IPS-18c (cell line): ENCODE measurements around the gene MYO1H.
"Not testable (repeated sequence)": the region's sequence is repeated elsewhere in the genome, so short reads cannot be mapped to it uniquely, and the experiment has no call there.

ENCODE experiments used
- H3K4me3 ChIP-seq: 2 replicates; pipeline ENCODE4 v1.7.0; 2013; ENCODE audit warnings: low read depth, mild to moderate bottlenecking, low read length, moderate library complexity; ENCODE audit not compliant: insufficient read depth
- H3K9me3 ChIP-seq: one replicate; pipeline ENCODE4 v1.6.1; 2013; ENCODE audit warnings: mild to moderate bottlenecking, low read length, moderate library complexity; ENCODE audit not compliant: control insufficient read depth, insufficient read depth

MYO1H gene

GRCh38 chr12:109385339-109386058 is 37.8 kb downstream of the MYO1H start:
- H3K4me3 ChIP-seq = no peak overlapping the region
- H3K9me3 ChIP-seq = peaks cover 3% of the 10 kb centered on the region

GRCh38 chr12:109386059-109386433 is 38.3 kb downstream of the MYO1H start:
- Histone ChIP-seq H3K4me3 (no peak overlapping the region), H3K9me3 (peaks cover 3% of the 10 kb centered on the region)

- H3K9me3 ChIP-seq = peaks cover 3% of the 10 kb centered on the region
- H3K4me3 ChIP-seq = no peak overlapping the region
Measured at GRCh38 chr12:109387425-109388166, 39.9 kb downstream of the MYO1H start.

- Histone ChIP-seq H3K9me3 (peaks cover 3% of the 10 kb centered on the region), H3K4me3 (no peak overlapping the region)
Measured at GRCh38 chr12:109388167-109388563, 40.5 kb downstream of the MYO1H start.

- peaks cover 3% of the 10 kb centered on the region for H3K9me3 ChIP-seq
- H3K4me3 ChIP-seq = no peak overlapping the region
Measured at GRCh38 chr12:109389146-109389545, 41.4 kb downstream of the MYO1H start.

GRCh38 chr12:109393437-109394345 is 46.0 kb downstream of the MYO1H start:
- Histone ChIP-seq H3K9me3 (no peaks in the 10 kb centered on the region), H3K4me3 (no peak overlapping the region)

- Histone ChIP-seq H3K4me3 (no peak overlapping the region), H3K9me3 (no peaks in the 10 kb centered on the region)
Measured at GRCh38 chr12:109394891-109395290, 47.2 kb downstream of the MYO1H start.

GRCh38 chr12:109404841-109405240 is 57.1 kb downstream of the MYO1H start:
- not testable (repeated sequence) for H3K9me3 ChIP-seq, H3K4me3 ChIP-seq

GRCh38 chr12:109406147-109406546 is 58.4 kb downstream of the MYO1H start:
- not testable (repeated sequence) for H3K4me3 ChIP-seq, H3K9me3 ChIP-seq

- Histone ChIP-seq H3K9me3 (no peaks in the 10 kb centered on the region), H3K4me3 (no peak overlapping the region)
Measured at GRCh38 chr12:109418848-109419480, 71.3 kb downstream of the MYO1H start.

GRCh38 chr12:109421355-109422087 is 73.8 kb downstream of the MYO1H start:
- H3K4me3 ChIP-seq = no peak overlapping the region
- no peaks in the 10 kb centered on the region for H3K9me3 ChIP-seq

GRCh38 chr12:109422251-109422650 is 74.6 kb downstream of the MYO1H start:
- Histone ChIP-seq H3K4me3 (no peak overlapping the region), H3K9me3 (no peaks in the 10 kb centered on the region)

- Histone ChIP-seq H3K4me3 (no peak overlapping the region), H3K9me3 (no peaks in the 10 kb centered on the region)
Measured at GRCh38 chr12:109423392-109423791, 75.7 kb downstream of the MYO1H start.

GRCh38 chr12:109428037-109428629 is 80.4 kb downstream of the MYO1H start:
- Histone ChIP-seq H3K9me3 (no peaks in the 10 kb centered on the region), H3K4me3 (no peak overlapping the region)

GRCh38 chr12:109428804-109429203 is 81.1 kb downstream of the MYO1H start:
- H3K4me3 ChIP-seq, H3K9me3 ChIP-seq: not testable (repeated sequence)

GRCh38 chr12:109430244-109430643 is 82.5 kb downstream of the MYO1H start:
- H3K9me3 ChIP-seq = no peaks in the 10 kb centered on the region
- no peak overlapping the region for H3K4me3 ChIP-seq
